ENCODE measurements around the gene PLOD2.

PLOD2 gene

DNA sequence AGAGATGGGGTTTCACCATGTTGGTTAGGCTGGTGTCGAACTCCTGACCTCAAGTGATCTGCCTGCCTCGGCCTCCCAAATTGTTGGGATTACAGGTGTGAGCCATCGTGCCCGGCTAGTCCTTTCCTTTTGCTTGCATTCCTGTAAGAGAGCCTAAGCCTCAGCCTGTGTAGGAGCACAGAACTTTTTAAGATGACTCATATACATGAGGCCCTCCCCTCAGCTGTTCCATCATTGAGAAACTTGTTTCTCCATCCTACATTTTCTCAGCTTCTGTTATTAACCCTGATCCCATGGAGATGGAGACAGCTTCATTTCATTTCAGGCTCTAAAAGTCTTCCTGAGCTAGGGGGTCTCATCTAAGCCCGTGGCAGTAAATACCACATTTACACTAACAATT, 123.3 kb downstream of the PLOD2 start:
- no peak for DNase-seq (ENCODE audit: low read depth)

DNA sequence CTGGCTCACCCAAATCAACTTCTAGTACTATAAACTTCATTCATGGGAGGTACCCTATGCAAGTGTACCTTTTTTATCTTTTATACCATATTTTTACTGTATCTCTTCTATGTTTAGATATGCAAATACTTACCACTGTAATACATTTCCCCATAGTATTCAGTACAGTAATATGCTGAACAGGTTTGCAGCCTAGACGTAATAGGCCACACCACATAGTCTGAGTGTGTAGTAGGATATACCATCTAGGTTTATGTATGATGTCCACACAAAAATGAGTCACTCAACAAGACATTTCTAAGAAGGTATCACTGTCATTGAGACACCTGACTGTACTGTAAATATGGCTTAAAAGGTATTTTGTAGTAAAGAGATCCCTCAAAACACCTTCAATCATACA, 124.7 kb downstream of the PLOD2 start:
- DNase-seq (ENCODE audit: low read depth) = no peak

DNA sequence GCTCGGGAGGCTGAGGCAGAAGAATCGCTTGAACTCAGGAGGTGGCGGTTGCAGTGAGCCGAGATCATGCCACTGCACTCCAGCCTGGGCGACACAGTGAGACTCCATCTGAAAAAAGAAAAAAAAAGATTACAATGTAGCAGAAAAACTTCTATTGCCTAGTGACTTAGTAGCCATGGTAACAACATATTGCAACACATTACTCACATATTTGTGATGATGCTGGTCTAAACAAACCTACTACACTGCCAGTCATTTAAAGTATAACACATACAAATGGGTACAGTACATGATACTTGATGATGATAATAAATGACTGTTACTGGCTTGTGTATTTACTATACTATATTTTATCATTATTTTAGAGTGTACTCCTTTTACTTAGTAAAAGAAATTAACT, 125.6 kb downstream of the PLOD2 start:
- no peak for DNase-seq (ENCODE audit: low read depth)

DNA sequence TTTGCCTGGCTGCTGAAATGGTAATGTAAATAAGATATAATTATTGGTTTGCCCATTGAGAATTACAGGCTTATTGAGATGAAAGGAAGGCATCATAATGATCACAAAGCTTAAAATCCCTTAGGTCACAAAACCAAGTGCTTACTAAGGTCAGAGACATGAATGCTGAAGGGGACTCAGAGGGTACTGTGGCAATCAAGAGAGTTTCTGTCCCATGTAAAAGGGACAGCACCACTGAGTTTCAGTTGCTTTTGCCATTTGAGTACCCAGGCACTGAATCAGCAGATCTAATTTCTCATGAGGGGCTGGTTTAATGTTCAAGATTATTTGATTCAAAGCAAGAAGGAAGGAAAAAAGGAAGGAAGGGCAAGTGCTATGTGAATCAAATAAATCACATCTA, 127.0 kb downstream of the PLOD2 start:
- DNase-seq (ENCODE audit: low read depth) = no peak

DNA sequence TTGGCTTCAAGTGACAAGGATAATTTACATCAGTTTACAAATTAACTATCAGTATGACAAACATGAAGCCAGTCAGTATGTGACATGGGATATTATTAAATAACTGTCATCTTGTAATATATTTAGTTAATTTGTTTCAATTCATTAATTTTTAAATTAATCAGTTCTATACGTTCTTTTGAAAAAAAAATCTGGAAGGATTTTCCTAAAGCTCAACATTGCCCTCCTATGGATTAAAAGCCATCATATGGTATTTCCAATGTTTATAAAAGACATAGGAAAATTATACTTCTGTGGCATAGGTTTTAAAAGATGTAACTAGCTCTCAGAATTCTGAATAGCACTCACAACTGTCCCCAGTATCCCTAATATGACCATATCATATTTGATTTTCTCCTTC, 134.4 kb downstream of the PLOD2 start:
- DNase-seq (ENCODE audit: low read depth) = no peak

DNA sequence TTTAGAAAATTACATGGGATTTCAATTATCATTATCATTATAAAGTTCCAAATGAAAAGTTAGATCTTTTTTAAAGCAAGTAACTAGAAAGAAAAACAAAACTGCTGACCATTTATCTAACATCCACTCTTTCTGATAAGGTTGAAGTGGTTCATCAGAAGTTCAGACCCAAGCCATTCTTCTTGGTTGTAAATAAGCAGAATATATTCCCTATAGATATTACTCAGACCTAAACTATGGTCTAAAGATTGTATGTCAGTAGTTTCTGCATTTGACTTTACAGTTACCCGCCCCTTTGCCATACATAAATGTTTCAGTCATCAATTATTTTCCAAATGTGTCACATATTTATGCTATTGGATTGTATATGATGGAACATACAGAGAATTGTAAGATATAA, 136.7 kb downstream of the PLOD2 start:
- no peak for DNase-seq (ENCODE audit: low read depth)

DNA sequence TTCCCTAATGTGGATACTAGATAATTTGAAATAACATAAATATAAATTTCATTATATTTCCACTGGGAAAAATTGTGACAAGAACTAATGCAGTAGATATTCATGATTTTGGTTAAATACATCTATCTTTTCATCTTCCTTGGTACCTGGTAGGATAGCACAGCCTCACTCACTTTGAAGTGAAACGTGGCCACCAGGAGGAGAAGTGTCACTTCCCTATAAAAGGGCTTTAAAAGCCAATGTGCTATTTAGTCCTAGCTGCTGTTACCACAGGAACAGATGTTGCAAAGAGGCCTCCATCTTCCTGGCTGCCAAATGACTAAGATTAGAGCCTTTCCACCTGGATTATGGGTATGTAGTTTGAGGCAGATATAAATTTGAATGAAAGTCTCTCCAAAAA, 140.0 kb downstream of the PLOD2 start:
- DNase-seq (ENCODE audit: low read depth) = no peak

DNA sequence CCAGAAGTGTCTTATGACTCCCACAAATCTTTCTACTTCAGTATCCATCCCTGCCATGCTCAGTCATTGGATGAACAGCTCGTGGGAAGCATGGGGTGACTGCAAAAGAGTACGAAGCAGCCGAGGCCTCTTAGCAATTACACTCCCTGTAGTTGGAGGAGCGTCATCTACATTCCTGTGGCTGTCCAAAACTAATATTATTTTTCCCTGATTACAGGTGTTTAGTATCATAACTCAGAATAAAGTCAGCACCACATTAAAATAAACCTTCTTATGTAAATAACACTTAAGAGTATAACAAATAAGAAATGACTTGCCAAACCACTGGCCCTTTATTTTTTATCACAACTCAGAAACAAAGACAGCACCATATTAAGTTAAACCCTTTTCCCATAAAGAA, 141.5 kb downstream of the PLOD2 start:
- no peak for DNase-seq (ENCODE audit: low read depth)

All from activated gamma-delta T cell treated with anti-CD3 and anti-CD28 coated beads, Interleukin-2, amount 50 U/mL, for 16 hours (primary cell).